ENCODE measurements around the gene MBOAT2. TPM values are rescaled to one million over a fixed set of nuclear protein-coding genes. Genes with fewer than 3 reads are reported as not detected.

The MBOAT2 gene
- polyA plus RNA-seq, 1 donor from 2014 or later = 205 TPM

- peaks cover 64% of the 10 kb centered on the region for H3K79me2 ChIP-seq (replicated peaks; ENCODE audit: insufficient read depth, low read length)
- no peaks in the 10 kb centered on the region for H3K9me3 ChIP-seq (ENCODE audit: low read length)
- H3K36me3 ChIP-seq (ENCODE audit: insufficient read depth, low read length) = no peaks in the 10 kb centered on the region
- H4K20me1 ChIP-seq (ENCODE audit: insufficient read depth) = no peaks in the 10 kb centered on the region
- H3K4me3 ChIP-seq (ENCODE audit: low read length) = no peak overlapping the region
- H3K9me2 ChIP-seq (ENCODE audit: insufficient read depth, low read length) = no peaks in the 10 kb centered on the region
- H2AFZ ChIP-seq (ENCODE audit: low read depth, low read length) = no peak overlapping the region
- H3K9ac ChIP-seq (ENCODE audit: low read length) = no peak overlapping the region
- no peaks in the 10 kb centered on the region for H3F3A ChIP-seq (ENCODE audit: insufficient read depth, low read length, poor library complexity, severe bottlenecking)
- no peaks in the 10 kb centered on the region for H3K27me3 ChIP-seq (ENCODE audit: insufficient read depth, low read depth, low read length)
- TF ChIP-seq REST (IDR thresholded peaks at IDR 0.05; ENCODE audit: borderline replicate concordance) (no peak), POLR2AphosphoS5 (IDR thresholded peaks at IDR 0.05) (no peak), MXI1 (conservative IDR thresholded peaks at IDR 0.05; ENCODE audit: poor library complexity, severe bottlenecking) (no peak)
- H3K4me2 ChIP-seq (ENCODE audit: low read length) = no peak overlapping the region
- H3K27ac ChIP-seq (ENCODE audit: low read length) = no peak overlapping the region
Measured at GRCh38 chr2:9000442-9000841, 3.0 kb downstream of the MBOAT2 start.

GRCh38 chr2:8999797-9000196, 3.7 kb downstream of the MBOAT2 start:
- Histone ChIP-seq H3K27ac (ENCODE audit: low read length) (no peak overlapping the region), H3F3A (ENCODE audit: insufficient read depth, low read length, poor library complexity, severe bottlenecking) (no peaks in the 10 kb centered on the region), H3K9me2 (ENCODE audit: insufficient read depth, low read length) (no peaks in the 10 kb centered on the region), H3K36me3 (ENCODE audit: insufficient read depth, low read length) (no peaks in the 10 kb centered on the region), H2AFZ (ENCODE audit: low read depth, low read length) (no peak overlapping the region), H3K4me2 (ENCODE audit: low read length) (no peak overlapping the region), H3K4me3 (ENCODE audit: low read length) (no peak overlapping the region), H4K20me1 (ENCODE audit: insufficient read depth) (no peaks in the 10 kb centered on the region), H3K27me3 (ENCODE audit: insufficient read depth, low read depth, low read length) (no peaks in the 10 kb centered on the region), H3K79me2 (replicated peaks; ENCODE audit: insufficient read depth, low read length) (peaks cover 67% of the 10 kb centered on the region), H3K9me3 (ENCODE audit: low read length) (no peaks in the 10 kb centered on the region), H3K9ac (ENCODE audit: low read length) (no peak overlapping the region)
- TF ChIP-seq RAD21 (conservative IDR thresholded peaks at IDR 0.05) (no peak), MXI1 (conservative IDR thresholded peaks at IDR 0.05; ENCODE audit: poor library complexity, severe bottlenecking) (no peak), TAF1 (IDR thresholded peaks at IDR 0.05; ENCODE audit: low read depth) (no peak), EZH2 (IDR thresholded peaks at IDR 0.05; ENCODE audit: borderline replicate concordance, insufficient read depth, low read length, poor library complexity, severe bottlenecking) (no peak), REST (IDR thresholded peaks at IDR 0.05; ENCODE audit: borderline replicate concordance) (no peak), CTCF (IDR thresholded peaks at IDR 0.05; ENCODE audit: poor library complexity, severe bottlenecking) (no peak), POLR2AphosphoS5 (IDR thresholded peaks at IDR 0.05) (no peak), SMC3 (conservative IDR thresholded peaks at IDR 0.05; ENCODE audit: poor library complexity) (no peak)
